ENCODE measurements around the gene MXRA7.

- TF ChIP-seq CTCF (IDR thresholded peaks at IDR 0.05; ENCODE audit: insufficient read depth, low read length, poor library complexity, severe bottlenecking) (no peak), EZH2phosphoT487 (conservative IDR thresholded peaks at IDR 0.05; ENCODE audit: low read length) (no peak)
Observed at GRCh38 chr17:76682296-76682695, 28.5 kb downstream of the MXRA7 start.
